Esophagus squamous epithelium (tissue), 5 donors: ENCODE results near the gene SLC9A1. TPM values are rescaled to one million over a fixed set of nuclear protein-coding genes. Genes with fewer than 3 reads are reported as not detected.

Experiments used
- DNase-seq: peaks from one replicate; lab custom pipeline; 2025; lab: John Stamatoyannopoulos, UW
- H3K27ac ChIP-seq, 4 donors: fragments of 200-600 bp; sonication (generic); one replicate each; pipeline ENCODE4 v1.5.1; 2016 to 2019; ENCODE audit warnings: mild to moderate bottlenecking in 1 of 4
- H3K27me3 ChIP-seq, 4 donors: fragments of 200-600 bp; sonication (generic); 1 replicate in 3 of 4; 2 replicates in 1 of 4; pipeline versions ENCODE4 v1.5.1 to v1.6.0; 2017 to 2021; ENCODE audit warnings: antibody characterized with exemption in 1 of 4
- H3K36me3 ChIP-seq, 3 donors: fragments of 200-600 bp; sonication (generic); one replicate each; pipeline ENCODE4 v1.5.1; 2016 to 2019
- H3K4me1 ChIP-seq, 3 donors: fragments of 200-600 bp; sonication (generic); one replicate each; pipeline ENCODE4 v1.5.1; 2017 to 2019
- H3K4me3 ChIP-seq, 4 donors: fragments of 200-600 bp; sonication (generic); 1 replicate in 3 of 4; 2 replicates in 1 of 4; pipeline ENCODE4 v1.5.1; 2016 to 2019; ENCODE audit warnings: mild to moderate bottlenecking in 2 of 4, moderate library complexity in 1 of 4
- H3K9me3 ChIP-seq, 3 donors: fragments of 200-600 bp; sonication (generic); one replicate each; pipeline ENCODE4 v1.5.1; 2016 to 2019
- CTCF ChIP-seq, 6 experiments: fragments of 450-650 bp in 4 of 6; fragments of 200-600 bp in 2 of 6; sonication (generic) in 2 of 6; IDR thresholded peaks; one replicate each; pipeline ENCODE4 v1.5.1; 2016 to 2019; ENCODE audit warnings: antibody characterized with exemption in 6 of 6, mild to moderate bottlenecking in 4 of 6, moderate library complexity in 4 of 6
- POLR2A ChIP-seq, 4 donors: fragments of 450-650 bp; IDR thresholded peaks; one replicate each; pipeline ENCODE4 v1.6.1; 2017; ENCODE audit warnings: antibody characterized with exemption in 4 of 4, mild to moderate bottlenecking in 4 of 4, moderate library complexity in 3 of 4
- WGBS, 2 donors: methylation state at CpG; one replicate each; pipeline ENCODE4 v1.1.5; 2018; 5-methylcytosine and 5-hydroxymethylcytosine counted together
- intact Hi-C: fragments of 100-400 bp; cut with DNase I; formaldehyde crosslinking; loops from one replicate; pipeline ENCODE4 v1.15.0; 2022
- total RNA-seq, 4 donors: library from RNA; depleted of rRNA; stranded (reverse); fragments of >200 nt; gene quantifications; one replicate each; pipeline ENCODE4 v1.1.0, GENCODE V29; 2016
- donor health status: DM: yes; HTN: yes; CAD: no.

Gene SLC9A1
- total RNA-seq, 4 donors from 2014 or later = 11.4 to 18.8 (median 16.6) TPM

- intact Hi-C loops = no loop called here
- TF ChIP-seq POLR2A (IDR thresholded peaks at IDR 0.05) = no peak
- TF ChIP-seq CTCF (IDR thresholded peaks at IDR 0.05) = no peak
- 60 to 74% methylated on average over 2 to 3 of the region's 7 CpGs for WGBS, 2 donors
- H3K4me1 ChIP-seq = peaks cover 34 to 79% (median 43%) of the 10 kb centered on the region in 3 donors
- H3K9me3 ChIP-seq = no peaks in the 10 kb centered on the region
- DNase-seq = no peak
- H3K4me3 ChIP-seq = peak overlapping the region; percentile 6 to 86 (median 75)
- no peaks in the 10 kb centered on the region for H3K36me3 ChIP-seq
- H3K27ac ChIP-seq = peak overlapping the region; percentile 91 to 94 (median 92)
- H3K27me3 ChIP-seq = no peaks in the 10 kb centered on the region
Observed at GRCh38 chr1:27152004-27152828, 2.7 kb downstream of the SLC9A1 start.

- no peak for DNase-seq
- no peak for TF ChIP-seq POLR2A (IDR thresholded peaks at IDR 0.05)
- no peak for TF ChIP-seq CTCF (IDR thresholded peaks at IDR 0.05)
- intact Hi-C loops = no loop called here
- Histone ChIP-seq H3K4me1 (peaks cover 36 to 86% (median 50%) of the 10 kb centered on the region in 3 donors), H3K27me3 (no peaks in the 10 kb centered on the region), H3K27ac (peak overlapping the region in 1 of 4 donors; percentile 16), H3K36me3 (no peaks in the 10 kb centered on the region), H3K4me3 (no peak overlapping the region), H3K9me3 (no peaks in the 10 kb centered on the region)
- WGBS, 2 donors = 72% methylated on average over 3 of the region's 3 CpGs
Observed at GRCh38 chr1:27150641-27151040, 4.3 kb downstream of the SLC9A1 start.

- H3K4me3 ChIP-seq = no peak overlapping the region
- H3K4me1 ChIP-seq = peaks cover 38 to 88% (median 52%) of the 10 kb centered on the region in 3 donors
- intact Hi-C loops = no loop called here
- no peaks in the 10 kb centered on the region for H3K27me3 ChIP-seq
- no peaks in the 10 kb centered on the region for H3K36me3 ChIP-seq
- 72 to 77% methylated on average over 3 of the region's 3 CpGs for WGBS, 2 donors
- H3K9me3 ChIP-seq = no peaks in the 10 kb centered on the region
- TF ChIP-seq CTCF (IDR thresholded peaks at IDR 0.05) = no peak
- TF ChIP-seq POLR2A (IDR thresholded peaks at IDR 0.05) = no peak
- peak overlapping the region in 2 of 4 donors; percentile 0 to 16 for H3K27ac ChIP-seq
- no peak for DNase-seq
Observed at GRCh38 chr1:27150183-27150582, 4.7 kb downstream of the SLC9A1 start.

GRCh38 chr1:27149762-27150113 lies 5.2 kb downstream of the SLC9A1 start:
- intact Hi-C loops = no loop called here
- 73 to 78% methylated on average over 4 of the region's 4 CpGs for WGBS, 2 donors
- H3K4me3 ChIP-seq = no peak overlapping the region
- no peak for DNase-seq
- TF ChIP-seq POLR2A (IDR thresholded peaks at IDR 0.05) = no peak
- TF ChIP-seq CTCF (IDR thresholded peaks at IDR 0.05) = no peak
- peaks cover 39 to 92% (median 57%) of the 10 kb centered on the region in 3 donors for H3K4me1 ChIP-seq
- H3K27me3 ChIP-seq = no peaks in the 10 kb centered on the region
- H3K27ac ChIP-seq = peak overlapping the region in 2 of 4 donors; percentile 0 to 13
- no peaks in the 10 kb centered on the region for H3K36me3 ChIP-seq
- H3K9me3 ChIP-seq = no peaks in the 10 kb centered on the region

DNA sequence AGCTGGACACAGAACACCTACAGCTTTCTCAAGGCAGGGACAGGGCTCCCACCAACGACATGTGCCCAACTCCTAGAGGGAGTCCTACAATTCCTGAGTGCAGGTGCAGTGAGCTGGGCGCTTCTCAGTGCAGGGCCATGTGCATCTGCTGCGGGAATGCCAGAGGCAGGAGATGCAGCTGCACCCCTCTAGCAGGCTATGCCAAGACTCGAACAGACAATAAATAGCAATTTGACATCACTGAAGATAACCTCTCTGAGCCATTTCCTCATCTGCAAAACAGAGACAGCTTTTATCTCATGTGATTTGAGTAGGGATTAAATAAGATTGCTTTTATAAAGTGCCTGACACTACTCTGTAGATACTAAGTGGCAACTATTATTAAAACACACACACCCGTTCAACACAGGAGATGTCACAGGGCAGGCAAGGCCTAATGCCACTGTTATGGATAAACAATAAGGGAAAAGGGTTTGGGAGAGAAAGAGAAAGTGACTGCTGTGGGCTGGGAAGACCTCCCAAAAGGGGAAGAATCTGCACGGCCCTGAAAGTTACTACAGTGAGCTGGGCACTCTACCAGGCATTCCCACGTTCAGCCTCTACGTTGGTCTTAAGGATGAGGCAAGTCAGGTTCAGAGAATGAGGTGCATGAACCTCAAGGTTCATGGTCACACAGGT lies 5.7 kb downstream of the SLC9A1 start:
- H3K27me3 ChIP-seq = no peaks in the 10 kb centered on the region
- DNase-seq = no peak
- TF ChIP-seq POLR2A (IDR thresholded peaks at IDR 0.05) (no peak), CTCF (IDR thresholded peaks at IDR 0.05) (no peak)
- no peaks in the 10 kb centered on the region for H3K9me3 ChIP-seq
- WGBS, 2 donors = 46 to 53% methylated on average over 6 to 7 of the region's 8 CpGs
- H3K4me3 ChIP-seq = no peak overlapping the region
- intact Hi-C loops = no loop called here
- H3K36me3 ChIP-seq = no peaks in the 10 kb centered on the region
- peaks cover 42 to 92% (median 57%) of the 10 kb centered on the region in 3 donors for H3K4me1 ChIP-seq
- peak overlapping the region in 1 of 4 donors; percentile 13 for H3K27ac ChIP-seq
